GM12873 (cell line): Measurements from ENCODE around the gene IRF2BPL.

ENCODE experiments used
- TF ChIP-seq, protein P1 (sequence below): IDR thresholded peaks from 2 replicates; pipeline ENCODE4 v1.5.1; 2012; ENCODE audit warnings: low read depth, mild to moderate bottlenecking, moderate library complexity, low read length, control low read depth; ENCODE audit not compliant: insufficient read depth; ENCODE audit errors: missing control alignments

IRF2BPL gene

DNA sequence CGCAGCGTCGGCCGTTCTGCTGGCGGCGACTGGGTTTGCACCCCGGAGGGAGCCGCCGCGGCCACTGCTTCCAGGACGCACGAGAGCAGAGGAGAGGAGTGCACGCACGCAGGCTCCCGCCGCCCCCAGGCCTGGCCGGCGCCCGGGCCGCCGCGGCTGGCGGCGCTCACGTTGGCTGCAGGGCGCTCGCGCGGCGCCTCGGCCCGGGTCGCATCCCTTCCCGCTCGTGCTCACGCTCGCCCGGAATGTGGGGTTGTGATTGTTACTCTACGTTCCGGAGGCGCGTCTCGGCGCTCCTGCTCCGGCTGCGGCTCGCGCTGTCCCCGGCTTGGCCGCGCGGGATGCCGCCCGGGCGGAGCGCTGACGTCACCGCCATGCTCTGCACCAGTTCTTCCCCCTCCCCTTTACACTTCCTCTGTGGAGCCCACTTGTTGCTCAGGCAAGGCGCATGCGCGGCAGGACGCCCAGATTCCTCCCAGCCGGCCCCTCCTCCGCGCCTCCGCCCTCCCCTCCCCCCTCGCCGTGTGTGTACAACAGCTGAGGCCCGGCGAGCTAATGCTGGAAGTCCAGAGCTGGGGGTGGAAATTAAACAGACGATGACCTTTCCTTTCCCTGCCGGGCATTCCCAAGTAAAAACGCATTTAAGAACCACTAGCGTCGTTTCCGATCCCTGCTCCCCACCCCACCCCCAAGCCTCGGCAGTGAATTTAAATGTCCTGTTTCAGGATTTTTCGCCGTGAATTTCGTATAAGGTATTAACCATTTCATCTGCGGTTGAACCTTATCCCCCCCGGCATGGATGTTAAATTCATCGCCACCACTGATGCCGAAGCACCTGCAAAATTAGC is at the start of gene IRF2BPL:
IRF2BPL (minus strand) TSS at position 325 of the 848 bp plus-strand sequence. CDS start 916 bp downstream, outside the sequence.
- TF ChIP-seq, protein P1, sequence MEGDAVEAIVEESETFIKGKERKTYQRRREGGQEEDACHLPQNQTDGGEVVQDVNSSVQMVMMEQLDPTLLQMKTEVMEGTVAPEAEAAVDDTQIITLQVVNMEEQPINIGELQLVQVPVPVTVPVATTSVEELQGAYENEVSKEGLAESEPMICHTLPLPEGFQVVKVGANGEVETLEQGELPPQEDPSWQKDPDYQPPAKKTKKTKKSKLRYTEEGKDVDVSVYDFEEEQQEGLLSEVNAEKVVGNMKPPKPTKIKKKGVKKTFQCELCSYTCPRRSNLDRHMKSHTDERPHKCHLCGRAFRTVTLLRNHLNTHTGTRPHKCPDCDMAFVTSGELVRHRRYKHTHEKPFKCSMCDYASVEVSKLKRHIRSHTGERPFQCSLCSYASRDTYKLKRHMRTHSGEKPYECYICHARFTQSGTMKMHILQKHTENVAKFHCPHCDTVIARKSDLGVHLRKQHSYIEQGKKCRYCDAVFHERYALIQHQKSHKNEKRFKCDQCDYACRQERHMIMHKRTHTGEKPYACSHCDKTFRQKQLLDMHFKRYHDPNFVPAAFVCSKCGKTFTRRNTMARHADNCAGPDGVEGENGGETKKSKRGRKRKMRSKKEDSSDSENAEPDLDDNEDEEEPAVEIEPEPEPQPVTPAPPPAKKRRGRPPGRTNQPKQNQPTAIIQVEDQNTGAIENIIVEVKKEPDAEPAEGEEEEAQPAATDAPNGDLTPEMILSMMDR, result no peak

DNA sequence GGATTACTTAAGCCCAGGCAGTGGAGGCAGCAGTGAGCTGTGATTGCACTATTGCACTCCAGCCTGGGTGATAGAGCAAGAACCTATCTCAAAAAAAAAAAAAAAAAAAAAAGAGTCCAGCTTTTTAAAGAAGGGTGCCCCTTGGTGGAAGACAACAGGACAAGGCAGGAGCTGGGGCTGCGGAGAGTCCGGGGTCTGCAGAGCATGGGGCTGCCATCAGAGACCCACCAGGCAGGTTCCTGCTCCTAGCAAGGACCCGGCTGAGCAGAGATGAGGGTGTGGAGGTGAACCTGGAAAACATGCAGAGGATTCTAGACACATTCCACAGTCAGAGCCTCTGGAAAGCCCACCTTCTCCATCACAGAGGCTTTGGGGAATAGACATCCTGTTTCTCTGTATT is 48.5 kb upstream of the IRF2BPL start:
- TF ChIP-seq, protein P1, result peak; percentile 17

DNA sequence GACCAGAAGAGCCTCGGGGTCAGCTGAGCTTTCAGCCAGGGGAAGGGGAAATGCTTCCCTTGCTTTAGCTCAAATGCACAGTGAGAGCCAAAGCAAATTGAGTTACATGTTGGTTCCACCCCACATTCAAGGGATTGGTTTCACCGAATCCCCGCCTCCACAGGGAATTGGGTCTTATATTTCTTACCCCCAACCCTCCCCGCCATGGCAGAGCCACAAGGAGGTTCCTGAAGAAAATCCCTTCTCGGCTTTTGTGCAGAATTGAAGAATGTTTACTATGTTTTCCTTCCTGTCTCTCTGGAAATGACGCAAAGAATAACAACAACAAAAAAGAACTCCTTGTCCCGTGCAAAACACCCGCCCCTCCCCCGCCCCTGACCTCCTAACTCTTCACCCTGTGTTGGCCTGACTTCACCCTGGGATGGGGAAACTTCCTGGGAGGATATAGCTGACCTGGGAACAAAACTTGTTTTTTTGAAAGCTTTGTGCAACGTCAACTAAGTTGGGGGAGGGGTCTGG is 47.7 kb upstream of the IRF2BPL start:
- TF ChIP-seq, protein P1, result no peak

DNA sequence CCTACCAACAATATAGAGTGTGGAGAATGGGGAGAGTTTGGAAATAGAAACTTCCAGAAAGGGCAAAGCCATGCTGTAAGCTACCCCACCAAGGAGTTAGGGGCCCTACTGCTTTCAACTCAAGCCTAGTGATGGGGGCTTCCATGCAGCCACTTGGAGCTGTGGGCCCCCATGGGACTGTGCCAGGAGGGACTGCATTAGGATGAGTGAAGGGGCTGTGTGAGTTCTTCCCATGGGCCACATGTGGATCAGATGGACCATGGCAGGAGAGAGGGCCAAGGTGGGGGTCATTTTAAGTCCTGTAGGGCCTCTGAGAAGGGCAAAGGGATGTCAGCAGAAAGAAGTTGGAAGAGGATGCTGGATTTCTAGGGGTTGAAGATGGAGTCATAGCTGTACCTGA is 46.5 kb upstream of the IRF2BPL start:
- TF ChIP-seq, protein P1, result no peak

DNA sequence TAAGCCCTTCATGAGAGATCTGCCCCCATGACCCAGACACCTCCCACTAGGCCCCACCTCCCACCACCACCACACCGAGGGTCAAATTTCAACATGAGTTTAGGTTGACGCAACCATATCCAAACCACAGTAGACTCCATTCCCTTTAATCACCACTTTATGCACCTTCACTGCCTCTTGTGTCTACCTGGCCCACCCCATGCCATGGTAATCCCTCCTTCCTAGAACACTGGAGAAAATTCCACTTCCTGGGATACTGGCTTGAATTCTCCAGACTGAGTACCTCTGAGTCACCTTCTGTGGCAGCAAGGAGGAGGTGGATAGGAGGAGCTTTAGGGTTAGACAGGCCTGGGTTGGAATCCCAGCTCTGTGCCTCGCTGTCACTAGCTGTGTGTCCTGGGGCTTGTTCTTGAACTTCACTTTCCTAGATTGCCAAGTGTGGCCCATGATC is 43.5 kb upstream of the IRF2BPL start:
- TF ChIP-seq, protein P1, result no peak

DNA sequence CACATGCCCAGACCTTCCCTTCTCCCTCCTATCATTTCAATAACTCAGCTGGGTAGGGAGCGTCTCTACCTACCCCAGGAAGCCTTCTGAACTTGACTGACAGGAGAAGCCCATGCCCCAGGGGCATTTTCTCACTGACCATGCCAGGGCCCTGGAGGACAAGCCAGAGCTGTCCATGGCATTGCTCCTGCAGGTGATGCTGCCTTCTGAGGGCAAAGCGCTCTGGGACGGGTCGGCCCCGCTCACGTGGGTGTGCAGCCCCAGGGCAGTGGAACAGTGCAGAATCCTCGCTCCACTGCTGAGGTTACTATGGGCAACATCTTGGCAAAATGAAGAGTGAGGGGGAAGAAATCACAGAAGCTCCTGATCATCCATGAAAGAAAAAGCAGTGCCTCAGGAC is 41.0 kb upstream of the IRF2BPL start:
- TF ChIP-seq, protein P1, result no peak

DNA sequence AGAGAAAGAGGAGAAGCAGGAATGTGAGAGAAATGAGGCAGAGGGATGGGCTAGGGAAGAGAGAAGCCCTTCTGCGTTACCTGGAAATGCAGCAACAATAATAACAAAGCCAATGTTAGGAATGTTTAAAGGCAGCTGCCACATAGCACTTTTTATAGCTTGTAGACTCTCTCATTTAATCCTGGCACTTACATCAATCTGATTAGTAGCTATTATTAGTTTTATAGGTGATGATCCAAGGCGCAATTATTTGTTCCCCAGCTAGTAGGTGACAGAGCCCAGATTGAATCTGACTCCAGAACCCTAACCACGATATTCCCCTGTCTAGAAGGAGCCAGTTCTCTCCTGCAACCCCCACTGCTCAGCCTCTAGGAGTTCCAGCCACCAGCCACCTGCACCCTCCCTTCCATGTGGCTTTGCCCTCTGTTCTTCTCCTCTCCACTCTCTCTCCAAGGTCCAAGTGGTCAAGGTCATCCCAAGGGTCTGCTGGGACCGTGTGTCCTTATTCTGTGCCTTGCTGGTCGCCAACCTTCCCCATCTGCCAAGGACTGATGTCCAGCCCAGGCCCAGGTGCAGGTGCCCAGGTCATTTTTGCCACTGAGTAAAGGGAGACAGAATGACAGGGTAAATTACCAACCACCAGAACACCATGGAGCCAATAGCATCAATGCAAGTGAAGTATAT is 40.2 kb upstream of the IRF2BPL start:
- TF ChIP-seq, protein P1, result no peak
